ENCODE data around the gene ERC2.

The ERC2 gene

GRCh38 chr3:56424336-56424735 is 43.9 kb downstream of the ERC2 start:
- DNase-seq, result no peak

GRCh38 chr3:56423661-56424099 is 44.6 kb downstream of the ERC2 start:
- no peak for DNase-seq

- no peak for DNase-seq
Measured at GRCh38 chr3:56422316-56422715, 46.0 kb downstream of the ERC2 start.

- no peak for DNase-seq
Measured at GRCh38 chr3:56421205-56421604, 47.1 kb downstream of the ERC2 start.

GRCh38 chr3:56415652-56416051 is 52.6 kb downstream of the ERC2 start:
- no peak for DNase-seq

- no peak for DNase-seq
Measured at GRCh38 chr3:56413911-56414310, 54.4 kb downstream of the ERC2 start.

- DNase-seq, result no peak
Measured at GRCh38 chr3:56411166-56411565, 57.1 kb downstream of the ERC2 start.

- no peak for DNase-seq
Measured at GRCh38 chr3:56410576-56410975, 57.7 kb downstream of the ERC2 start.

- no peak for DNase-seq
Measured at GRCh38 chr3:56409790-56410189, 58.5 kb downstream of the ERC2 start.

- no peak for DNase-seq
Measured at GRCh38 chr3:56408761-56409196, 59.5 kb downstream of the ERC2 start.

- DNase-seq, result no peak
Measured at GRCh38 chr3:56406826-56407515, 61.3 kb downstream of the ERC2 start.

GRCh38 chr3:56404884-56405283 is 63.4 kb downstream of the ERC2 start:
- no peak for DNase-seq

GRCh38 chr3:56398659-56399058 is 69.6 kb downstream of the ERC2 start:
- DNase-seq, result no peak

- DNase-seq, result no peak
Measured at GRCh38 chr3:56397798-56398197, 70.5 kb downstream of the ERC2 start.

- DNase-seq, result no peak
Measured at GRCh38 chr3:56389183-56389830, 79.0 kb downstream of the ERC2 start.

GRCh38 chr3:56383092-56383491 is 85.2 kb downstream of the ERC2 start:
- no peak for DNase-seq

- DNase-seq, result no peak
Measured at GRCh38 chr3:56379723-56380287, 88.5 kb downstream of the ERC2 start.

GRCh38 chr3:56375654-56376053 is 92.6 kb downstream of the ERC2 start:
- no peak for DNase-seq

GRCh38 chr3:56373386-56373785 is 94.9 kb downstream of the ERC2 start:
- no peak for DNase-seq

GRCh38 chr3:56370991-56371775 is 97.1 kb downstream of the ERC2 start:
- DNase-seq, result no peak

GRCh38 chr3:56369914-56370313 is 98.4 kb downstream of the ERC2 start:
- no peak for DNase-seq

- no peak for DNase-seq
Measured at GRCh38 chr3:56368846-56369245, 99.4 kb downstream of the ERC2 start.

GRCh38 chr3:56366641-56367162 is 101.6 kb downstream of the ERC2 start:
- DNase-seq, result no peak

Measured in activated naive CD4-positive, alpha-beta T cell treated with Interleukin-2 at 50 U/mL for 16 hours (primary cell).